HepG2 (cell line): ENCODE data around the gene TSSK2. TPM values are rescaled to one million over a fixed set of nuclear protein-coding genes. Genes with fewer than 3 reads are reported as not detected.
A peak's percentile ranks its signal among the peaks of the same experiment; 100 is the strongest.

Experiments
- ATAC-seq: fragments of 200-7000 bp; cut with Tn5 transposase; 3 replicates; pipeline ENCODE4 v1.9.1; 2020; ENCODE audit warnings: mild to moderate bottlenecking, moderate library complexity
- BruUV-seq: library from RNA; stranded (reverse); fragments of 400-500 nt; replicated peaks from 2 replicates; lab custom pipeline; 2021; lab: Mats Ljungman, UMichigan
- CTCF ChIA-PET: fragments of 300-600 bp; formaldehyde crosslinking; extraction: SDS; loops from one replicate; lab custom pipeline; 2021; ENCODE audit warnings: low total read pairs, inconsistent platforms, low intra/inter-chr PET ratio; lab: Yijun Ruan, JAX
- POLR2A ChIA-PET: fragments of 350-600 bp; sonication (Branson Sonifier 250); formaldehyde crosslinking; loops from one replicate; lab custom pipeline; 2020; ENCODE audit warnings: antibody characterized with exemption, inconsistent platforms; lab: Yijun Ruan, JAX
- DNase-seq: peaks from one replicate; pipeline ENCODE4 v3.0.0-alpha.2; 2015; ENCODE audit warnings: low spot score
- FAIRE-seq: peaks from 3 replicates; lab custom pipeline; 2011; peaks lifted over from hg19 to GRCh38; lab: Jason Lieb, UNC
- H2AFZ ChIP-seq: one replicate; pipeline ENCODE4 v1.6.1; 2011; ENCODE audit warnings: low read length, inconsistent platforms
- H3K27ac ChIP-seq: fragments of 300-600 bp; 3 replicates; pipeline ENCODE4 v1.8.0; 2011; ENCODE audit warnings: mixed run types, mild to moderate bottlenecking, mixed read lengths, low read length, inconsistent platforms; ENCODE audit not compliant: insufficient read depth; ENCODE audit errors: extremely low read length
- H3K27me3 ChIP-seq, 2 experiments: fragments of 200-600 bp in 1 of 2; 2 replicates in 1 of 2; 3 replicates in 1 of 2; pipeline versions ENCODE4 v1.6.0 to v1.8.0; 2011; ENCODE audit warnings: low read length in 2 of 2, mild to moderate bottlenecking in 2 of 2, moderate library complexity in 2 of 2, inconsistent platforms in 1 of 2; ENCODE audit not compliant: insufficient read depth in 2 of 2, control insufficient read depth in 1 of 2
- H3K36me3 ChIP-seq, 2 experiments: fragments of 200-600 bp in 1 of 2; replicated peaks in 1 of 2; 2 replicates in 1 of 2; 3 replicates in 1 of 2; pipeline versions ENCODE4 v1.5.1 to v1.8.0; 2011; ENCODE audit warnings: low read length in 2 of 2, inconsistent platforms in 1 of 2; ENCODE audit not compliant: insufficient read depth in 2 of 2, control insufficient read depth in 1 of 2
- H3K4me1 ChIP-seq: 2 replicates; pipeline ENCODE4 v1.5.1; 2012; ENCODE audit warnings: low read length, inconsistent platforms; ENCODE audit not compliant: insufficient read depth
- H3K4me2 ChIP-seq: 2 replicates; pipeline ENCODE4 v1.6.0; 2011; ENCODE audit warnings: low read depth, low read length, inconsistent platforms
- H3K4me3 ChIP-seq, 3 experiments: fragments of 200-600 bp in 1 of 3; sonication (generic), shearing (Covaris generic) in 1 of 3; replicated peaks in 1 of 3; 2 replicates each; pipeline ENCODE4 v1.5.1; 2011 to 2016; ENCODE audit warnings: low read length in 3 of 3, inconsistent platforms in 2 of 3, low read depth in 2 of 3, mild to moderate bottlenecking in 2 of 3, control low read depth in 1 of 3, mixed read lengths in 1 of 3; ENCODE audit not compliant: insufficient read depth in 1 of 3
- H3K79me2 ChIP-seq: one replicate; pipeline ENCODE4 v1.6.1; 2011; ENCODE audit warnings: low read length, inconsistent platforms; ENCODE audit not compliant: insufficient read depth
- H3K9ac ChIP-seq: 2 replicates; pipeline ENCODE4 v1.6.0; 2011; ENCODE audit warnings: mild to moderate bottlenecking, low read depth, low read length, inconsistent platforms; ENCODE audit not compliant: insufficient read depth
- H3K9me3 ChIP-seq: 2 replicates; pipeline ENCODE4 v1.5.1; 2012; ENCODE audit warnings: mild to moderate bottlenecking, low read length
- H4K20me1 ChIP-seq: 2 replicates; pipeline ENCODE4 v1.6.0; 2011; ENCODE audit warnings: inconsistent platforms, mild to moderate bottlenecking, low read length, moderate library complexity; ENCODE audit not compliant: insufficient read depth
- HINFP ChIP-seq: sonication (generic); formaldehyde crosslinking; IDR thresholded peaks from 2 replicates; pipeline ENCODE4 v1.4.0; 2020; ENCODE audit warnings: low read depth, mild to moderate bottlenecking, missing genetic modification reagents
- MBD4 ChIP-seq: IDR thresholded peaks from 2 replicates; pipeline ENCODE4 v1.6.1; 2012; ENCODE audit warnings: low read length, inconsistent platforms, borderline replicate concordance
- MXI1 ChIP-seq: IDR thresholded peaks from 3 replicates; pipeline ENCODE4 v1.6.1; 2012; ENCODE audit warnings: low read depth, low read length, inconsistent platforms, borderline replicate concordance
- NCOA2 ChIP-seq: sonication (generic); formaldehyde crosslinking; IDR thresholded peaks from 2 replicates; pipeline ENCODE4 v1.8.0; 2022; ENCODE audit warnings: inconsistent platforms
- POLR2AphosphoS2 ChIP-seq: IDR thresholded peaks from 2 replicates; pipeline ENCODE4 v1.6.1; 2011; ENCODE audit warnings: low read depth, low read length, improper control_type of control experiment
- PRDM10 ChIP-seq: sonication (generic); formaldehyde crosslinking; IDR thresholded peaks from 2 replicates; pipeline ENCODE4 v1.4.0; 2020; ENCODE audit warnings: low read depth, missing genetic modification reagents
- RBM22 ChIP-seq: fragments of 200-400 bp; formaldehyde crosslinking; optimal IDR thresholded peaks from 2 replicates; pipeline ENCODE3; 2017; ENCODE audit warnings: mild to moderate bottlenecking, low read length, moderate library complexity
- TARDBP ChIP-seq: sonication (generic); formaldehyde crosslinking; IDR thresholded peaks from 2 replicates; pipeline ENCODE4 v1.8.0; 2022; ENCODE audit warnings: mild to moderate bottlenecking, missing genetic modification reagents
- ZBTB14 ChIP-seq: sonication (generic); formaldehyde crosslinking; IDR thresholded peaks from 2 replicates; pipeline ENCODE4 v1.4.0; 2020; ENCODE audit warnings: missing genetic modification reagents
- ZBTB26 ChIP-seq: IDR thresholded peaks from 2 replicates; pipeline ENCODE4 v1.6.1; 2016; ENCODE audit warnings: missing compliant biosample characterization, missing genetic modification reagents, borderline replicate concordance
- ZC3H13 ChIP-seq: sonication (generic); formaldehyde crosslinking; IDR thresholded peaks from 2 replicates; pipeline ENCODE4 v1.8.1; 2023; ENCODE audit warnings: mild to moderate bottlenecking, missing genetic modification reagents, moderate library complexity
- ZNF780A ChIP-seq: sonication (generic); formaldehyde crosslinking; IDR thresholded peaks from 2 replicates; pipeline ENCODE4 v1.8.0; 2022; ENCODE audit warnings: mild to moderate bottlenecking, missing genetic modification reagents, moderate library complexity
- ZSCAN25 ChIP-seq: sonication (generic); formaldehyde crosslinking; IDR thresholded peaks from 2 replicates; pipeline ENCODE4 v1.8.0; 2022; ENCODE audit warnings: mild to moderate bottlenecking, missing genetic modification reagents
- ZZZ3 ChIP-seq: sonication (generic); formaldehyde crosslinking; IDR thresholded peaks from 2 replicates; pipeline ENCODE4 v1.4.0; 2020; ENCODE audit warnings: missing genetic modification reagents, mild to moderate bottlenecking, borderline replicate concordance
- WGBS: methylation state at CpG from one replicate; pipeline ENCODE4 v1.1.6; 2017; ENCODE audit warnings: low lambda C conversion rate; 5-methylcytosine and 5-hydroxymethylcytosine counted together
- in situ Hi-C: cut with HindIII; loops from 2 replicates; pipeline ENCODE4 v1.10.0; 2017; ENCODE audit warnings: low pct_unique_long_range_greater_than_20kb; ENCODE audit not compliant: extremely low pct_ligation_motif_present
- intact Hi-C: fragments of 100-400 bp; cut with micrococcal nuclease; formaldehyde crosslinking; loops from one replicate; pipeline ENCODE4 v1.10.0; 2022; ENCODE audit not compliant: unreplicated experiment
- polyA plus RNA-seq, 8 experiments: library from polyadenylated mRNA; depleted of rRNA in 3 of 8; stranded (reverse) in 7 of 8; unstranded in 1 of 8; fragments of >200 nt; fragmentation: Illumina TruSeq in 4 of 8; extraction: Trizol in 4 of 8; gene quantifications; 2 replicates each; pipeline versions ENCODE4 v1.2.1 to v1.2.3, GENCODE V29; 2011 to 2016; ENCODE audit warnings: low read depth in 4 of 8, missing spikeins in 1 of 8, mixed read lengths in 1 of 8; ENCODE audit not compliant: insufficient read depth in 1 of 8
- total RNA-seq, 5 experiments: library from RNA; depleted of rRNA; stranded (reverse); fragments of >200 nt; fragmentation: Illumina TruSeq; extraction: Trizol; gene quantifications; 2 replicates each; pipeline ENCODE4 v1.2.3, GENCODE V29; 2016; ENCODE audit warnings: low read depth in 1 of 5

The TSSK2 gene
- total and polyA plus RNA-seq, 2 of the 13 experiments (the other 11 are each of a cell fraction or from before 2014, with no cell fraction given): not detected

GRCh38 chr22:19175026-19175601 lies 44.0 kb downstream of the TSSK2 start (continued):
- no peak for TF ChIP-seq ZNF780A (CRISPR knock-in tag)
- no peak for TF ChIP-seq PRDM10
- no peak for TF ChIP-seq NCOA2 (CRISPR knock-in tag)

GRCh38 chr22:19175602-19176174 lies 44.6 kb downstream of the TSSK2 start:
- H3K4me3 ChIP-seq: no peak overlapping the region
- in situ Hi-C loops (no loop called here), intact Hi-C loops (loop anchor here (5.0 kb wide), 1 partner anchor 257 kb away; the partner anchor contains the start of genes HIRA and MRPL40)
- ChIA-PET CTCF (no interaction called here), POLR2A (no interaction called here)
- H3K27ac ChIP-seq: peak overlapping the region; percentile 80
- no peak overlapping the region for H2AFZ ChIP-seq
- peaks cover 41% of the 10 kb centered on the region for H3K79me2 ChIP-seq
- H3K9ac ChIP-seq: no peak overlapping the region
- WGBS: 87% methylated on average over 3 of the region's 21 CpGs
- H3K4me1 ChIP-seq: peaks cover 65% of the 10 kb centered on the region
- no peaks in the 10 kb centered on the region; a peak in 1 of 5 replicates for H3K27me3 ChIP-seq
- FAIRE-seq (no peak), ATAC-seq (no peak), DNase-seq (no peak)
- H3K4me2 ChIP-seq: no peak overlapping the region; the same call in 1 of the 2 replicates
- H4K20me1 ChIP-seq: peaks cover 29% of the 10 kb centered on the region
- no TSS peak for BruUV-seq
- peaks cover 3 to 15% of the 10 kb centered on the region in 2 experiments; a peak in 3 of 5 replicates for H3K36me3 ChIP-seq
- no peaks in the 10 kb centered on the region for H3K9me3 ChIP-seq
- TF ChIP-seq MBD4 (no peak), ZZZ3 (CRISPR knock-in tag) (peak; percentile 44; the same call in 1 of the 2 replicates), ZSCAN25 (CRISPR knock-in tag) (0 out of 2 replicates have a peak, but pooled peaks have one; percentile 39), ZC3H13 (CRISPR knock-in tag) (peak; percentile 45; the same call in 1 of the 2 replicates), HINFP (CRISPR knock-in tag) (0 out of 2 replicates have a peak, but pooled peaks have one; percentile 24), POLR2AphosphoS2 (peak; percentile 57; the same call in 1 of the 2 replicates), ZBTB14 (CRISPR knock-in tag) (no peak), MXI1 (0 out of 3 replicates have a peak, but pooled peaks have one; percentile 25), ZBTB26 (CRISPR knock-in tag) (no peak), TARDBP (CRISPR knock-in tag) (0 out of 2 replicates have a peak, but pooled peaks have one; percentile 36), RBM22 (peak; percentile 30)
